ENCODE results near the gene DRAP1.
"Not testable (repeated sequence)": the region's sequence is repeated elsewhere in the genome, so short reads cannot be mapped to it uniquely, and the experiment has no call there.

DRAP1 gene

GRCh38 chr11:65934014-65934413 is 14.8 kb downstream of the DRAP1 start:
- no peak for DNase-seq

DNA sequence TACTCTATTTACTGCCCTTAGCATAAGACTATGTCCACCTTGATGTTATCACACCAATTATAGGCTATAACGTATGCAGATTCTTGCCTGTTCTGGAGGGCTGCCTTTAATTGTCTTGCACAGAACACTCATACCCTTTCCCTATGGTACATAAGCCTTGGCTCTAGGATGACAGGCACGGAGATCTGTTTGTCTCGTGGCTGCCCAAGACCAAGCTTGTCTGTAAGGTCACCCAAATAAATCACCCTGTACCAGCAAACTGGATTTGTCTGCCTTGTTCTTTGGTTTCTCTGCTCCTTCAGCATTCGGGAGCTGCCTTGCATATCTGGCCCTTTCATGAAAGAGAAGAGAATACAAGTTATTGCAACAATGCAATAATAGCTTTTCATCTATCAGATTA is 18.5 kb downstream of the DRAP1 start:
- no peak for DNase-seq

GRCh38 chr11:65941720-65942310 is 22.6 kb downstream of the DRAP1 start:
- no peak for DNase-seq

DNA sequence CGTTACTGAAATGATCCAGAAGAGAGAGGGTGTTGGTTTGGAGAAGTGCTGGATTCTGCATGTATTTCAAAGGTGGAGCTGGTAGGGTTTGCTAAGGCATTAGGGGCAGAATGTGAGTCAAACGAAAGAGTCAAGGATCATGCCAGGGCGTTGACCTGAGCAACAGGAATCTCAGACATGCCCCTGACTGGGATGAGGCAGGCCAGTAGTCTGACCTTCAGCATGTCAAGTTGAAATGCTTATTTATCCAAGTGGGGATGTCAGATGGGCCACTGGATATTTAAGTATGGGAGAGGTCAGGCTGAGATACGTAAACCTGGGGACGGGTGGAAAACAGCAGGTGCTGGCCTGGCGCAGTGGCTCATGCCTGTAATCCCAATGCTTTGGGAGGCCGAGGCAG is 23.3 kb downstream of the DRAP1 start:
- no peak for DNase-seq

DNA sequence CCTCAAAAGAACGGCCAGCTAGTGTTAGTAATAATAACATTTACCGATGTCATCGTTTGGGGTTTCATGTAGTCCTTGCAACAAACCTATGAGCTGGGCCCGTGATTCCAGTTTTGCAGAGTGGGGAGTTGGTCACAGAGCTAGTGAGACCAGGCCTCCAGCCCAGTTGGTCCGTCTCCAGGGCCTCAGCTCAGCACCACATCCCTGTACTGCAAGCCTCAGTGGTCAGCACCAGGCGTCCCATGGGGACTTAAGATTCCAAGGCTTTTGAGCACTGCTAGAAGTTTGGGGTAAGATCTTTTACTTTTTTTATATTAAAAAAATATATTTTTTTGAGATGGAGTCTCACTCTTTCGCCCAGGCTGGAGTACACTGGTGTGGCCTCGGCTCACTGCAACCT is 25.0 kb downstream of the DRAP1 start:
- no peak for DNase-seq

DNA sequence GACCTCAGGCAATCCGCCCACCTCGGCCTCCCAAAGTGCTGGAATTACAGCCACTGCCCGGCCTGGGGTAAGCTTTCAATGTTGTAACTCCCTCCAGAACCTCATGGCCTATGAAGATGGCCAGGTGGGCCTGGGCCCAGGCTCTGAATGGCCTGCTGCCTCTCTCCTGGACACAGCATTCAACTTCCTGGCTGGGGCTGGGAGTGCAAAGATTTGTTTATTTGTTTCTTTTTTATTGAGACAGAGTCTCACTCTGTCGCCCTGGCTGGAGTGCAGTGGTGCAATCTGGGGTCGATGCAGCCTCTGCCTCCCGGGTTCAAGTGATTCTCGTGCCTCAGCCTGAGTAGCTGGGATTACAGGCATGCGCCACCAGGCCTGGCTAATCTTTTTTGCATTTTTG is 25.5 kb downstream of the DRAP1 start:
- no peak for DNase-seq

DNA sequence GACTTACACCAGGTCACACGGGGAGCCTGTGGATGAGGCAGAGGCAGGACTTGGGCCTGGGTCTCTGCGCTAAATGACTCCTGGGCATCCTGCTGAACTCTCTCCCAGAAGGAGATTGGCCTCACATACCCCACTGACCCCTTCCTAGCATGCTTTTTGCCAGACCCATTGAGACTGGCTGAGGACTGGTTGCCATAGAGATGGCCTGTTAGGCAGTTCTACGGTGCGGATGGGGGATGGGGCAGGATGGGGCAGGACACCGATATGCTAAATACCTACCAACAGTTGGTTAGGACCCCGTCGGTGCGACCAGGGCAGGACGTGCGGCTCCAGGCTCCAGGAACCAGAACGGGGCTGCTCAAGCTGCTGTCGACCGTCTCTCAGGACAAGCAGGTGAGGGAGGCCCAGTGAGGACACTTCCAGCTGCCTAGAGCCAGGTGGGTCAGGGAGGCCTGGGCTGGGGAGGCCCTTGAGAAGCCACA is 26.2 kb downstream of the DRAP1 start, which contains the start of gene TSGA10IP:
TSS of gene TSGA10IP (plus strand) at position 51 of the 482 bp plus-strand sequence. CDS start at position 247, 196 bp downstream.
- no peak for DNase-seq

- DNase-seq, result no peak
Observed at GRCh38 chr11:65945941-65946558, 26.8 kb downstream of the DRAP1 start.

DNA sequence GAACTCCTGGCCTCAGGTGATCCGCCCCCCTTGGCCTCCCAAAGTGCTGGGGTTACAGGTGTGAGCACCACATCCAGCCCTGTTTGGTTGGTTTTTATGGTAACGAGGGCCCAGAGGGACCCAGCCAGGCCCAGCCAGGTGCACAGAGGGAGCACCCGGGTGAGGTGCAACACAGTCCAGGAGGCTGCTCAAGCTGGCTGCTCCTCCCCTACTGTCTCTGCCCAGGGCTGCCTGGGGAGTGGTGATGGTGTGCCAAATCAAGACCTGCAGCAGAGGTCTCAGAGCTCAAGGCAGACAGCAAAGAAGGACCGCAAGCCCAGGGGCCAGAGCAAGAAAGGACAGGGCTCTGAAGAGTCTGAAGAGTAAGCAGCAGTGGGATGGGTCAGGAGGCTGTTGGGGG is 27.4 kb downstream of the DRAP1 start:
- DNase-seq, result no peak

DNA sequence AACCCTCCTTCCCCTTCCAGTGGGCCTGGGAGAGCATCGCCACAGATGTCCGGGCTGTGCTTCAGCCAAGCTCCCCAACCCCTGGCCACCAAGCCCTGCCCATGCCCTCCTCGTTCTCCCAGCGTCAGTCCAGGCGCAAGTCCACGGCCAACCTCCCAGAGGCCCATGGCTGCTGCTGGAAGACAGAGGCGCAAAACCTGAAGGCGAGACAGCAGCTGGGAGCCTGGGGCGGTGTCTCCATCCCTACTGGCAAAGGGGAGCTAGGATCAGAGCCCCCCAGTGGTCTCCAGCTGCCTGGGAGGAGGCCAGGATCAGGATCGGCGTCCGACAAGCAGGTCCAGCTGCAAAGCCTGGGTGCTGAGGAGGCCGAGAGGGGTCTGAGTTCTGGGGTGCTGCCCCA is 27.9 kb downstream of the DRAP1 start:
- DNase-seq, result no peak

- no peak for DNase-seq
Observed at GRCh38 chr11:65947603-65948125, 28.4 kb downstream of the DRAP1 start.

GRCh38 chr11:65950711-65951110 is 31.5 kb downstream of the DRAP1 start:
- DNase-seq, result not testable (repeated sequence)

DNA sequence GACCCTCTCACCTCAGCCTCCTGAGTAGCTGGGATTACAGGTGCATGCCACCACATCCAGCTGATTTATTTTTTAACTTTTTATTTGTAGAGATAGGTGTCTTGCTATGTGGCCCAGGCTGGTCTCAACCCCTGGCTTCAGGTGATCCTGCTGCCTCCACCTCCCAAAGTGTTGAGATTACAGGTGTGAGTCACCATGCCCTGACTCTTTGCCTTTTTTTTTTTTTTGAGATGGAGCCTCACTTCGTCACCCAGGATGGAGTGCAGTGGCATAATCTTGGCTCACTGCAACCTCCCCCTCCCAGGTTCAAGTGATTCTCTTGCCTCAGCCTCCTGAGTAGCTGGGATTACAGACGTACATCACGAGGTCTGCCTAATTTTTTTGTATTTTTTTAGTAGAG is 32.4 kb downstream of the DRAP1 start:
- DNase-seq, result not testable (repeated sequence)

DNA sequence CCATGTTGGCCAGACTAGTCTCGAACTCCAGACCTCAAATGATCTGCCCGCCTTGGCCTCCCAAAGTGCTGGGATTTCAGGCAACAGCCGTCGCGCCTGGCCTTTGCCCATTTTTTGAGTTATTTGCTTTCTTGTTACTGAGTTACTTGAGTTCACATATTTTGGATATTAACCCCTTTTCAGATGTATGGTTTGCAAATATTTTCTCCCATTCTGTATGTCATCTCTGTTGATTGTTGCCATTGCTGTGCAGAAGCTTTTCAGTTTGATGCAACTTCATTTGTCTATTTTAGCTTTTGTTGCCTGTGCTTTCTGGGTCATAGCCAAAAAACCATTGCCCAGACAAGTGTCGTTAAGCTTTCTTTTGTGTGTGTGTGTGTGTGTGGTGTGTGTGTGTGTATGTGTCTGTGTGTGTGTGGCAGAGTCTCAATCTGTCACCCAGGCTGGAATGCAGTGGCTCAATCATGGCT is 32.9 kb downstream of the DRAP1 start:
- DNase-seq, result no peak

GRCh38 chr11:65953471-65953870 is 34.2 kb downstream of the DRAP1 start:
- DNase-seq, result no peak

GRCh38 chr11:65954771-65955170 is 35.5 kb downstream of the DRAP1 start:
- no peak for DNase-seq

GRCh38 chr11:65958291-65958690 is 39.1 kb downstream of the DRAP1 start:
- no peak for DNase-seq

GRCh38 chr11:65958774-65959420 is 39.7 kb downstream of the DRAP1 start:
- no peak for DNase-seq

DNA sequence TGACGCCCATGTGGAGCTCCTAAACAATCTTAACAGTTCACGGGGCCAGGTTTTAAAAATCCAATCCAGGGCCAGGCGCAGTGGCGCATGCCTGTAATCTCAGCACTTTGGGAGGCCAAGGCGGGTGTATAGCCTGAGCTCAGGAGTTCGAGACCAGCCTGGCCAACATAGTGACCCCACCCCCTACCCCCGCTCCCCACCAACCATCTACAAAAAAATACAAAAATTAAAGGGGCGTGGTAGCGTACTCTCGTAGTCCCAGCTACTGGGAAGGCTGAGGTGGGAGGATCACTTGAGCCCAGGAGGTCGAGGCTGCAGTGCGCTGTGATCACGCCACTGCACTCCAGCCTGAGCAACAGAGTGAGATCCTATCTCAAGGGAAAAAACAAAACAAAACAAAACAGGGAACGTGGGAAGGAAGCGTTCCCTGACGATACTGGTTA is 41.6 kb downstream of the DRAP1 start:
- DNase-seq, result no peak

DNA sequence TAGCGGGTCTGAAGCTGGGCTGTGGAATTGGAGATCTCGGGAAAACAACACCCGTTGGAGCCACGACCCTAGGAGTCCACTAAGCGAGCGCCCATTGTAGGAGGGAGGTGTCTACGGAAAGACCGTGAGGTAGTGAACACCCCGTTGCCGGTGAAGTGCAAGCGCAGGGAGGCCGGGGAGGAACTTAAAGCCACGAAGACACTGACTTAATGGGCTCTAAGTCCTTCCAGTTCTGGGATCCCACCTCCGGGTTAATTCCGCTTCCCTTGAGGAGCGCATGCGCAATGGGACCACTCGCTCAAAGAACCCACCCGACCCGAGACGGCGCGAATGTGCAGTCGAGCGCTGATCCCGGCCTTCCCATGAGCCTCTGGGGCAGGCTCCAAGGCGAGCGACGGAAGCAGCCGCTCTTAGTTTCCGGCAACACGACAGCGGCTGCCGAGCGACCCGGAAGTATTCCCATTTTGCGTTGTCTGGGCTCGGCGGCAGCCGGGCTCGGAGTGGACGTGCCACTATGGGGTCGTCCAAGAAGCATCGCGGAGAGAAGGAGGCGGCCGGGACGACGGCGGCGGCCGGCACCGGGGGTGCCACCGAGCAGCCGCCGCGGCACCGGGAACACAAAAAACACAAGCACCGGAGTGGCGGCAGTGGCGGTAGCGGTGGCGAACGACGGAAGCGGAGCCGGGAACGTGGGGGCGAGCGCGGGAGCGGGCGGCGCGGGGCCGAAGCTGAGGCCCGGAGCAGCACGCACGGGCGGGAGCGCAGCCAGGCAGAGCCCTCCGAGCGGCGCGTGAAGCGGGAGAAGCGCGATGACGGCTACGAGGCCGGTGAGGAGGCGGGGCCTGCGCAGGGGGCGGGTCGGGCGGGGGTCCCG is 42.3 kb downstream of the DRAP1 start, which contains the start of gene SART1:
TSS of gene SART1 (plus strand) at position 468 of the 874 bp plus-strand sequence. CDS start at position 515, 47 bp downstream.
- peak; percentile 98 for DNase-seq

DNA sequence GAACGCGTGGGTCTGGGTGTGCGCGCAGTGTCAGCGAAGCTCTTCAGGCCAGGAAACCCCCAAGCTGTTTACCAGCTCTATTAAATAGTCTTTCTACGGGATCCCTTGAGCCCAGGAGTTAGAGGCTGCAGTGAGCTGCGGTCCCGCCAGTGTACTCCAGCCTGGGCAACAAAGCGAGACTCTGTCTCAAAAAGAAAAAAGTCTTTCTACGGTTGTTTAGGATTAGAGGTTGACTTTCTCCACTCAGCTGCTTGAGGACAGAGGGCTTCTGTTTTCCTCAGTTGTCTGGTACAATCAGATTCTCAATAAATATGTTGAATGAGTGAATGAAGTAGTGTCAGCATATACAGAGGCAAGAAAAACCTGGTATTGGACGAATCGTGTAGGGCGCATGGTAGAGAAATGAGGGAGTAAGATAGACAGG is 42.9 kb downstream of the DRAP1 start:
- DNase-seq, result peak; percentile 66

- no peak for DNase-seq
Observed at GRCh38 chr11:65964906-65965305, 45.7 kb downstream of the DRAP1 start.

Data from CD4-positive, alpha-beta T cell treated with Interleukin-10 for 1 hour (primary cell).